WI38 (cell line): Measurements from ENCODE around the gene B4GALNT4.
"Not testable (repeated sequence)": the region's sequence is repeated elsewhere in the genome, so short reads cannot be mapped to it uniquely, and the experiment has no call there.

Experiments used
- H3K4me3 ChIP-seq: 2 replicates; pipeline ENCODE4 v1.5.1; 2011; ENCODE audit warnings: low read depth, mild to moderate bottlenecking, control low read depth, low read length
- TF ChIP-seq, protein P1 (sequence below): IDR thresholded peaks from 2 replicates; pipeline ENCODE4 v1.5.1; 2012; ENCODE audit warnings: low read depth, mild to moderate bottlenecking, control low read depth, low read length

The B4GALNT4 gene

DNA sequence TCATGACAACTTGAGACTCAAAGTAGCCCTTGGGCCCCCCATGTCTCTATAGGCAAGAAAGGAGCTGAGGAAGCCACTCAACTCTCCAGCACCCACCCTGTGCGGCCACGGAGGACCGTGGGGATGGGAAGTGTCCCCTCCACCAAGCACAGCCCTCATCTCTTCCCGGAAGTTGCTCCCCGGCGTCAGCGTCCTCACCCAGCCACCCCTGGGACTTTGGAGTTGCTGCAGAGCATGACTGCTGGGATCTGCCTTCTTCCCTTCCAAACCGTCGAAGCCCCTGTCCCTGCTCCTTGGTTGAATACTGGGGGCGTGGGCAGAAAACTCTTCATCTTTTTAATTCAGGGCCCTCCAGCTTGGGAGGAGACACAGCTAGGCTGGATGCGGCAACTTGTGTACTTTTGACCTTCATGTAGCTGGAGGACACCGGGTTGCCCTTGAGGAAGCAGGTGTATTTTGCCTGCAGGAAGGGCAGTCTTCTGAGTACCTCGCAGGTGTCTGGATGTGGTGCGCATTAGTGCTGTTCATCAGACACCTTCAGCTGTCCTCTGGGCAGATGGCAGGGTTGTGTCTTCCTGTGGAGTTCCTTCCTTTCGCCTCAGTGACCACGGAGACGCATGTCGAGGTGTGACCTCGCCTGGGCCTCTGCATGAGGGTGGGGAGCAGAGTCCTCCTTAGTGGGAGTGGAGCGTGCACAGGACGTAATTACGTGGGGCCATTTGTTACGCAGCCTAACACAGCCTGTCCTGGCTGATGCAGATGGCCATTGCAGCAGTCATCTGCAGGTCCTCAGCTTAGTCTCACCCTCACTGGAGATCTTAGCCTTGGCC is 36.4 kb upstream of the B4GALNT4 start:
- H3K4me3 ChIP-seq, result no peak overlapping the region
- TF ChIP-seq, protein P1, sequence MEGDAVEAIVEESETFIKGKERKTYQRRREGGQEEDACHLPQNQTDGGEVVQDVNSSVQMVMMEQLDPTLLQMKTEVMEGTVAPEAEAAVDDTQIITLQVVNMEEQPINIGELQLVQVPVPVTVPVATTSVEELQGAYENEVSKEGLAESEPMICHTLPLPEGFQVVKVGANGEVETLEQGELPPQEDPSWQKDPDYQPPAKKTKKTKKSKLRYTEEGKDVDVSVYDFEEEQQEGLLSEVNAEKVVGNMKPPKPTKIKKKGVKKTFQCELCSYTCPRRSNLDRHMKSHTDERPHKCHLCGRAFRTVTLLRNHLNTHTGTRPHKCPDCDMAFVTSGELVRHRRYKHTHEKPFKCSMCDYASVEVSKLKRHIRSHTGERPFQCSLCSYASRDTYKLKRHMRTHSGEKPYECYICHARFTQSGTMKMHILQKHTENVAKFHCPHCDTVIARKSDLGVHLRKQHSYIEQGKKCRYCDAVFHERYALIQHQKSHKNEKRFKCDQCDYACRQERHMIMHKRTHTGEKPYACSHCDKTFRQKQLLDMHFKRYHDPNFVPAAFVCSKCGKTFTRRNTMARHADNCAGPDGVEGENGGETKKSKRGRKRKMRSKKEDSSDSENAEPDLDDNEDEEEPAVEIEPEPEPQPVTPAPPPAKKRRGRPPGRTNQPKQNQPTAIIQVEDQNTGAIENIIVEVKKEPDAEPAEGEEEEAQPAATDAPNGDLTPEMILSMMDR, result no peak

DNA sequence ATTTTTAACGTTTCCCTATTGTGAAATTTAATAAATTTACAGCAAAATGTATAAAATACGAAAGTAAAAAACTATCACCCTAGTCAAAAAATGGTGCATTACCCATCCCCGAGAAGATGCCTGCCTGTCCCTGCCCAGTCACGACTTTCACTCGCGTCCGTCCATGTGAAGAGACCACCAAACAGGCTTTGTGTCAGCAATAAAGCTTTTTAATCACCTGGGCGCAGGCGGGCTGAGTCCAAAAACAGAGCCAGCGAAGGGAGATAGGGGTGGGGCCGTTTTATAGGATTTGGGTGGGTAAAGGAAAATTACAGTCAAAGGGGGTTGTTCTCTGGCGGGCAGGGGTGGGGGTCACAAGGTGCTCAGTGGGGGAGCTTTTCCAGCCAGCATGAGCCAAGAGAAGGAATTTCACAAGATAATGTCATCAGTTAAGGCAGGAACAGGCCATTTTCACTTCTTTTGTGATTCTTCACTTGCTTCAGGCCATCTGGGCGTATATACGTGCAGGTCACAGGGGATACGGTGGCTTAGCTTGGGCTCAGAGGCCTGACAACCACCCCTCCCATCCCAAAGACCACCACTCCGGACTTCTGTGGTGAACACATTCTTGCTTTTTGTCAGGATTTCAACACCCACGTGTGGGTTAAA is 35.6 kb upstream of the B4GALNT4 start:
- not testable (repeated sequence) for H3K4me3 ChIP-seq

DNA sequence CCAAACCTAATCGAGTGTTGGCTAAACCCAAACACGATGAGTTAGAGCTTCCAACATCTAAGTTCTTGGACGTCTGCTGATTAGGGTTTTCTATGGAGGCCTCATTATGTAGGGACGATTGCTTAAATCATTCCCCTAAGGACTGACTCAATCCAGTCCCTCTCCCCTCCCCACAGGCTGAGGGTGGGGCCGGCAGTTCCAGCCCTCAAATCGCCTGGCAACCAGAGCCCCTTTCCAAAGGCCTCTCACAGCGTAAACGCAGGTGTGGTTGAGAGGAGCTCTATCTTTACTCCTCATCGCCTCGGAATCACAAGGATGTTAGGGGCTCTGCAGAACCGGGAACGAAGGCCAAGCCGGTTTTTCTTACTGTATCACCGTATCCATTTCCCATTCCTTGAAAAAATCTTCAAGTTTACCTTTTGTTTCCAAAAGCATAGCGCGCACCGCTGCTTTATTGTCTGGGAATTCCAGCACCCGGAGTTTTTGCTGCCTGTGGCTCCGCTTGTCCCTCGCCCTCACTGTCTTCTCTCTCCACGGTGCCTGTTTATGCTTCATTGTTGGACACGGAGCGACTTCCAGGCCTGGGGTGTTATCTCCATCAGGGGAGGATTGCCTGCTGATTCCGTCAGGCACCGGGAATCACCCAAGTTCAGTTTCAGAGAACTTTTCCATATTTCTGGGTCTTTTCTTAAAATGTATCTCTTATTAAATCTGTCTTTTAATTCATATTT is 34.9 kb upstream of the B4GALNT4 start:
- TF ChIP-seq, protein P1, result no peak

DNA sequence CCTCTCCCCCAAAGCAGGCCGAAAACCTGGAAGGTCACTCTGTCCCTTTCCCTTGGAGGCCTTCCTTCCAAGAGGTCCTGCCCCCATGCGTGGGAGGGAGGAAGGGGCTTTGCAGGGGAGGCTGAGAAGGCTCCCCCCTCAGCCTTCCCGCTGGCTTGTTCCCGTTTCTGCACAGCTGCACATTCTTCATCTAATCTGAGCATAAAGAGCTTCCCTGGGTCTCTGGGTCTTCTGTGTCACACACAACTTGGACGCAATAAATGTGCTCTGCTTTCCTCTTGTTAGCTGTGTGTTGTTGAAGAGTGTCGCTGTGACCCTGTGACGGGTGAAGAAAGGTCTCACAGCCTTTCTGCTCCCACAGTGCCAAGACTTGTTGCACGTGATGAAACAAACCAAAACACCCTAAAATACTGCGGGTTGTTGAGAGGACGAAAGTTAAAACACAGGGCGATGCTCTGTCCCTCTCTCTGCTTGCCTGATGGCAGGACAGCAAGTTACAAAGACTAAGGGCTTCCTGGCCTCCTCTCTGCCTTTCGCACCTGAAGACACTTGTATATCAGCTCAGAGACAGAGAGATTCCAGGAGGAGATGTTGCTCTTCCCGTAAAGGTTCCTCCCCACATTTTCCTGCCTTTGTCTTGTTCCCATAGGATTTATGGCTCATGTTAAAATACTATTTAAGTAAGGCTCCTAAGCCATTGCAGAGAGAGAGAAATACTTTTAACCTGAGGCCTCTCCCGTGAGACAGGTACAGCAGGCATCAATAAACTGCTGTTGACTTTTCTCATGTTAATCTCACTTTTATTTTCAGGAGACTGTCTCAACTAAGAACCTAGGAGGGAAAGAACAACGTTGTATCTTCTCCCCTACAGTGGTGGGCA is 33.3 kb upstream of the B4GALNT4 start:
- H3K4me3 ChIP-seq, result no peak overlapping the region
- TF ChIP-seq, protein P1, result no peak

More for the DNA sequence above, 34.9 kb upstream of the B4GALNT4 start:
- H3K4me3 ChIP-seq, result no peak overlapping the region

DNA sequence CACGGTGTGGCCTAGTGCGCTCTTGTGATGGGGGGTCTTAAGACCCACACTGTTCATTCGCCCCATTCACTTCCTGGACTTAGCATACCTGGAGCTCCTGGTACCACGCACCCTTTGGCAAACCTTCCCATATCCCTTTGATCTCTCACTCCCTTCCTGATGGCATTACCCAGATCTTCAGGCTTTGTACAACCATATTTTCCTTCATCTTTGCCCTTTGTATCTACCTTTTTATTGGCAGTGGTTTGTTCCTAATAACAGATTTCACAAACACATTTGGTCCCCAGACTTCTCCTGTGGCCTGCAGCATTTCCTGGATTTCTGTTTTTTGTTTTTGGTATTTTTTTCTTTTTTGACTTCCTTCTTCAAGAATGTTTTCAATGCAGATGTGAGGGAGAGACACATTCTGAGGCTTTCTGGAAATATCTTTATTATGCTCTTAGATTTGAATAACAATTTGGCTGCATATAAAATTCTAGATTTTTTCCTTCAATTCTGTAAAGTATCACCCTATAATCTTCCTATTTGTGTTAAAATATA is 32.6 kb upstream of the B4GALNT4 start:
- H3K4me3 ChIP-seq, result no peak overlapping the region
- TF ChIP-seq, protein P1, result no peak

DNA sequence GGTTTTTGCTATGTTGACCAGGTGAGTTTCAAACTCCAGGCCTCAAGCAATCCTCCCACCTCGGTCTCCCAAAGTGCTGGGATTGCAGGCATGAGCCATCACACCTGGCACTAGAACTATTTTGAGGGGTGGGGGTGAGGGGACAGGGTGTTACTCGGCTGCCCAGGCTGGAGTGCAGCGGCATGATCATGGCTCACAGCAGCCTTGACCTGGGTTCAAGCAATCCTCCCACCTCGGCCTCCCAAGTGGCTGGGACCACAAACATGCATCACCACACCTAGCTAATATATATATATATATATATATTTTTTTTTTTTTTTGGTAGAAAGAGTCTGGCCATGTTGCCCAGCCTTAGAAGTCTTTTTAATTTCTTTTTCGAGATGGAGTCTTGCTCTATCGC is 31.6 kb upstream of the B4GALNT4 start:
- no peak overlapping the region for H3K4me3 ChIP-seq
- TF ChIP-seq, protein P1, result no peak

DNA sequence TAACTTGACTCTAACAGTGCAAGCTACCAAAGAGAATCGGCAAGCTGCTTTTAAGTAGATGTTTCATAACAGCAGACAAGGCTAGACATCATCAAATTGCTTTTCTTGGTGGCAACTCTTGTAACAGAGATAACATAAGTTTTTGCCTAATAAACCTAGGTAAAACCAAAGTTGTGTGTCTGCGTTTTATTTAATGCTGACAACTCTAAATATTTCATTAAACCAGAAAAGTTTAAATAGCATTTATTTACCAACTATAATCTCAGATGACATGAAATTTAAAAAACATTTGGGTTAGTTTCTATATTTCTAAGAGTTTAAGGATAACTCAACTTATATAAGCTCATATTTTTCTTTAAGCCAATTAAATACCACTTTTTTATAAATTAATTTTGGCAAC is 29.3 kb upstream of the B4GALNT4 start:
- TF ChIP-seq, protein P1, result no peak
- H3K4me3 ChIP-seq, result no peak overlapping the region
